HG02763 (cell line): Measurements from ENCODE around the gene EP400.
"Not testable (repeated sequence)": the region's sequence is repeated elsewhere in the genome, so short reads cannot be mapped to it uniquely, and the experiment has no call there.

Experiments used
- ATAC-seq: cut with Tn5 transposase; IDR thresholded peaks from one replicate; pipeline ENCODE4 v1.9.1; 2021; ENCODE audit warnings: mild to moderate bottlenecking, moderate library complexity; ENCODE audit not compliant: unreplicated experiment

Gene EP400

DNA sequence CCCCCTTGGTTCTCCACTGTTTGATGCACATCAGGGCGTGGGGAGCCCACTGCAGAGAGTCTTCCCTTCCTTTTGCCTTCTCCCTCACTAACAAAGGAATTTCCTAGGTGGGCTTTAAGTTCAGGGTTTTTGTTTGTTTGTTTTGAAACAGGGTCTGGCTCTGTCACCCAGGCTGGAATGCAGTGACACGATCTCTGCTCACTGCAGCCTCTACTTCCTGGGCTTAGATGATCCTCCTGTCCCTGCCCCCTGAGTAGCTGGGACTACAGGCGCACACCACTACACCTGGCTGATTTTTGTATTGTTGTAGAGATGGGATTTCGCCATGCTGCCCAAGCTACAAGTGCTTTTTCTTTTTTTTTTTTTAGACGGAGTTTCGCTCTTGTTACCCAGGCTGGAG is 33.8 kb downstream of the EP400 start:
- no peak for ATAC-seq

GRCh38 chr12:131984334-131984733 is 34.6 kb downstream of the EP400 start:
- no peak for ATAC-seq

GRCh38 chr12:131985510-131985875 is 35.8 kb downstream of the EP400 start:
- ATAC-seq, result not testable (repeated sequence)

DNA sequence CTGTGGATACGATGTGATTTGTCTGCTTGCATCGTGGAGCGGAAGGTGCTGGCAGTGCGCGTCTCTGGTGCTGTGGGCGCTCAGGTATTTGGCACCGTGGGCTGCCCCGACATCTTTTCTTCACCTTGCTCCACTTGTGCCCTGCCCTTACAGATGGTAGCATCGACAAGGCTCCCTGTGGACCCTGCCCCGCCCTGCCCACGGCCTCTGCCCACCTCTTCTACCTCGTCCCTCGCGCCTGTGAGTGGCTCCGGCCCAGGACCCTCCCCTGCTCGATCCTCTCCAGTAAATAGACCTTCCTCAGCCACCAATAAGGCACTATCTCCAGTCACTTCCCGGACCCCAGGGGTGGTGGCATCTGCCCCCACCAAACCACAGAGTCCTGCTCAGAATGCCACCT is 36.6 kb downstream of the EP400 start:
- ATAC-seq, result no peak

GRCh38 chr12:131986910-131987309 is 37.2 kb downstream of the EP400 start:
- ATAC-seq, result no peak

GRCh38 chr12:131987552-131987951 is 37.8 kb downstream of the EP400 start:
- no peak for ATAC-seq

GRCh38 chr12:131988054-131988796 is 38.5 kb downstream of the EP400 start:
- ATAC-seq, result no peak

DNA sequence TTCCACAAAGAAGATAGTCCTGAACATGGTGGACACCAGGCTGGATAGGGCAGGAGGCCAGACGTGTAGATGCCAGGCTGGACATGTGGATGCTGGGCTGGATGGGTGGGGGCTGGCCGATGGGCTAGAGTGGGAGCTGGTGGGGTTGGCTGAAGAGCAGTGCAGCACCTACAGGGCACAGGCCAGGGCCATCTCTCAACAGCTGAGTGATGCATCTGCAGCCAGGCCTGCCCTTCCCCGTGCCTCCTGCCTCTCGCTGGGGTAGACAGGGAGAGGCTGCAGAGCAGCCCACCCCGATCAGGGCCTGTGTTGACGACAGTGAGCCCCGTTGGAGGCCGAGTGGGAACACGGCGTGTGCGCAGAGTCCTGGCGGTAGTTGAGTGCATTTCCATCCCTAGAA is 39.3 kb downstream of the EP400 start:
- ATAC-seq, result no peak

DNA sequence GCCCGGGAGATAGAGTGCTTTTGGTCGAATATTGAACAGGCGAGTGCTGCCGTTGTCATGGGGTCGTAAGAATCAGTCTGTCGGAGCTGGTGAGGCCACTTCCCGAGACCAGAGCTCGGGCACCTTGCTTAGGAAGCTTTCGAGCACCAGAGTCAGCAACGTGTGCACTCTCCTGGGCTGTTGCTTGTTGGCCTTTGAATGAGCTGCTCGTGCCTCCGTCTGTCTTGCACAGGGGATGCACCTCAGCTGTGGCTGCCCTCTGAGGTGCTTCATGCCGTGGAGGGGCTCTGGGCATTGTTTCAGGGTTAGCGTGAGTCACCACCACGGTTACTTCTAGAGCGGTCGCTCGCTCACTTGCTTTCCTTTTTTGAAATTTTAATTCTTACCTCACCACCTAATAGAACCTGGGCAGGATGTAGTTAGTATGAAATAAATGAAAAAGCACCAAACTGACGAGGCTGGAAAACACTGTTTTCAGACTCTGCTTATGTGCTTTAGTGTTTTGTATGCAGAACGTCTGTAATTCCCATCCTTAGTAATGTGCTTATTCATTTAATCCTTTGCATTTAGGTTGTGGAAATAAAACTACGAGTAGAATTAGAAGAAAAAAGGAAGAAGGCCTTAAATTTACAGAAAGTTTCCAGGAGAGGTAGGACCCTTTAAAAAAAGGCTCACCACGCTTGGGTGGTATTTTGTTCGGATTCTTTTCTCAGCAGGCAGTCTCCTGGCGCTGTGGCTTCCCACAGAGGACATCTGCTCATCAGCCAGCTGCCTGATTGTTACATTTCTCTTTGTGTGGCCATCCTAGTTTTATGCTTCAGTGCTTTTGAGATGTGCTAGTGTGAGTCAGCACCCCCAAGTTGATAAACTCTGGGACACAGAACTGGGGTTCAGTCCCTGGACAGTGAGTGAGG is 40.6 kb downstream of the EP400 start:
- ATAC-seq, result no peak

GRCh38 chr12:131990980-131991305 is 41.2 kb downstream of the EP400 start:
- no peak for ATAC-seq

GRCh38 chr12:131991816-131992430 is 42.2 kb downstream of the EP400 start:
- no peak for ATAC-seq

- peak; percentile 74 for ATAC-seq
Measured at GRCh38 chr12:131994589-131994988, 44.8 kb downstream of the EP400 start.

DNA sequence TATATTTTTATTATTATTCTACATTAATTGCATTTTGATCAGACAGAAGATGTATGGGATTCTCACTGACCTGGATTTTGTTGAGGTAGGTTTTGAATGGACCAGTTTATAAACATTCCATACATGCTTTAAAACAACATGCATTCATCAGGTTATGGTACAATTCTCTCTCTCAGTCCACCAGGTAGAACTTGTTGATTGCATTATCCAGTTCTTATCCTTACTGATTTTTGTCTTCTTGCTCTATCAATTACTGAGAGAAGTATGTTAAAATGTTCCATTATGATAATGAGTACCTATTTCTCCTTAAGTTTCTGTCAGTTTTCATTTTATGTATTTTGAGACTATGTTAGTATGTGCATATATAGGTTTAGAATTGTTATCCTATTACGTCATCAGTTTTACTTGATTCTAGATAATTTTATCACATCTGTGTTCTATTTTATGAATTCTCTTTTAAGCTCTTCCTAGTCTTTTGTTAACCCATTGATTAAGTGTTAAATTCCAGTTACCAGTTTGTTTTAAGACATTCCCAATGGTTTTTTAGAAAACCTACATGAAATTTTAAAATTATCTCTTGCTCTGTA is 50.6 kb downstream of the EP400 start:
- ATAC-seq, result no peak

DNA sequence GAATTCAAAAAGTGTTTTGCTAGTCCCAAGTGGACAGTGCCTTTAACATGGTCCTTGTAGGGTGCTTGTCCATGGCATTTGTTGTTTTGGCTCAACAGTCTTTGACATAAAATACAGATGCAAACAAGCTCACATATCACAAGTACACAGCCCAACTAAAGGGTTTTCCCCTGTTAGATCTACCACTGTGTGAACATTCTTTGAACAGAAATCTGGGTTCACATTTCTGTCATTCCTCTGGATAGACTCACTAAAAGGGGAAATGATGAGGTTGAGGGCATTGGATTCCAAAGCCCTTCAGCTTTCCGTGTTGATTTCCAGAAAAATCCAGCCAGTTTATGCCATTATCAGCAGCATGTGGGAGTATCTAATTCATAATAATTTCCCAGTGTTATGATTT is 54.1 kb downstream of the EP400 start:
- ATAC-seq, result no peak

DNA sequence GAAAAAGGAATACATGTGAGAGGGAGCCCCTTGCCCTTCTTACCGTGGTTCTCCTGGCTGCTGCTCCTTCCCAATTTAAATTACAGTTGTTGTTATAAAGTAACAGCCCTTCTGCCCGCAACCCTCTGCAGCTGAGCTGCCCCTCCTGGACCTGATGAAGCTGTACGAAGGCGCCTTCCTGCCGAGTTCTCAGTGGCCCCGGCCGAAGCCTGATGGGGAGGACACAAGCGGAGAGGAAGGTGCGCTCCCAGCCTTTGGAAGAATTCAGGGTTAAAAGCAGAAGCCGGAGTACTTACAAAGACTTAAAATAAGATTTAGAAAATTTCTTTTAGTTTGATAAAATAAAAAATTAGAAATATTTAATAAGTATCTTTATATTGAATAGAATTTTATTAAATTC is 55.2 kb downstream of the EP400 start:
- ATAC-seq, result no peak

- ATAC-seq, result no peak
Measured at GRCh38 chr12:132006056-132006680, 56.4 kb downstream of the EP400 start.

DNA sequence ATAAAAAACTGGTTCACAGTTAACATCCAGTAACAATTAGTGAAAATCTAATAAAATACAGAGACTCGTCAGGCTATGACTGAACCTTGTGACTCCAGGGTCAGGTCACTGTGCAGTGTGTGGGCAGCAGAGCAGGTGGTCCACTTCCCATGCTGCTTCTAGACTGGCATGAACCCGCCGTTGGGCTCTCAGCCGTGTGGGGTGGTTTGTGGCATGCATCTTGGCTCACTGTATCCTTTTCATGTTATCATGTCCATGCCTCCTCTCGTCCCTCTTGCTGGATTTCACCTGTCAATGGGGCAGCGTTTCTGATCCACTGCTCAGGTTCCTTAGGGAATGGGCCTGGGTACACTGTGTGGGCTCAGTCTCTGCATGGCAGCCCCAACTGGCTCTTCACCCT is 57.3 kb downstream of the EP400 start:
- no peak for ATAC-seq

- ATAC-seq, result no peak
Measured at GRCh38 chr12:132009336-132009859, 59.7 kb downstream of the EP400 start.

DNA sequence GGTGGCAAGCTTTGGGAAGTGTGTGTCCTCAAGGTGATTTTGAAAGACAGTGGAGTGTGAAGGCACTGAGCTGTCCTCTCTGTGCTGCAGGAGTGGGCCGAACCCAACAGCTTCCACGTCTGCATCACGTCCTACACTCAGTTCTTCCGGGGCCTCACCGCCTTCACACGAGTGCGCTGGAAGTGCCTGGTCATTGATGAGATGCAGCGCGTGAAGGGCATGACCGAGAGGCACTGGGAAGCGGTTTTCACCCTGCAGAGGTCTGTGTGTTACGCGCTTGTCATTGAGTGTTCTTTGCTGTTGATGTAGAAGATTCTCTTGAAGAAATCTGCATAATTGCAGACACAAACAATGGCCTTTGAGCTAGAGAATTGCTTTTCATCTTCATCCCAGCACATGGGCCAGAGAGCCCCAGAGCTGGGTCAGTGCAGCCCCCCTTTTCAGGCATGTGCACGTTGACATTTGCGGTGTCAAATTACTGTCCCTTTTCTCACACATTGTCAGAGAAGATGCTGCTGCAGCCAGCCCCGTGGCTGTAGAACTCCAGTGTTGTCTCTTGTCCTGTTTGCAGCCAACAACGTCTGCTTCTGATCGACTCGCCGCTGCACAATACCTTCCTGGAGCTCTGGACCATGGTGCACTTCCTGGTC is 63.3 kb downstream of the EP400 start:
- no peak for ATAC-seq
